Heart left ventricle (tissue), 13 donors: ENCODE results near the gene MYO16.

ENCODE experiments used
- POLR2A ChIP-seq, 2 donors: fragments of 450-650 bp; IDR thresholded peaks; one replicate each; pipeline ENCODE4 v1.6.1; 2017; ENCODE audit warnings: antibody characterized with exemption in 2 of 2, mild to moderate bottlenecking in 2 of 2, moderate library complexity in 2 of 2
- TF ChIP-seq, protein P1 (sequence below), 12 donors: fragments of 200-600 bp; sonication (generic) in 4 of 12; IDR thresholded peaks; one replicate each; pipeline versions ENCODE4 v1.5.0 to v1.8.0; 2018 to 2022; ENCODE audit warnings: antibody characterized with exemption in 12 of 12, mild to moderate bottlenecking in 5 of 12
- donor health status: ischemic (EF 13 %, LVEDD 7.1; RV severe dilation, severe dysfunction).
- donor health status: DM: no; HTN: yes; CAD: no.
- donor health status: DM: no; HTN: no; CAD: no.
- donor health status: ischemic (EF 25% LVEDD 6.9; RV normal size, moderate dysfunction).
- donor health status: ischemic (EF 25% LVEDD 5.7; RV mildly dilated, moderate dysfunction).
- donor health status: ischemic (EF 35%, LVEDD 5.7; RV mildly dilated, moderate dysfunction).
- donor health status: nonischemic (EF 11% LVEDD 7.7; RV severe dilation, severe dysfunction).
- donor health status: DM: yes; HTN: yes; CAD: no.
- donor health status: PGD.
- donor health status: ischemic (EF 29% LVEDD 5.4; RV normal size, mild dysfunction).
- donor health status: nonischemic (EF 23%, LVEDD 6.1; RV moderate dilation, normal function).

- TF ChIP-seq, protein P1, sequence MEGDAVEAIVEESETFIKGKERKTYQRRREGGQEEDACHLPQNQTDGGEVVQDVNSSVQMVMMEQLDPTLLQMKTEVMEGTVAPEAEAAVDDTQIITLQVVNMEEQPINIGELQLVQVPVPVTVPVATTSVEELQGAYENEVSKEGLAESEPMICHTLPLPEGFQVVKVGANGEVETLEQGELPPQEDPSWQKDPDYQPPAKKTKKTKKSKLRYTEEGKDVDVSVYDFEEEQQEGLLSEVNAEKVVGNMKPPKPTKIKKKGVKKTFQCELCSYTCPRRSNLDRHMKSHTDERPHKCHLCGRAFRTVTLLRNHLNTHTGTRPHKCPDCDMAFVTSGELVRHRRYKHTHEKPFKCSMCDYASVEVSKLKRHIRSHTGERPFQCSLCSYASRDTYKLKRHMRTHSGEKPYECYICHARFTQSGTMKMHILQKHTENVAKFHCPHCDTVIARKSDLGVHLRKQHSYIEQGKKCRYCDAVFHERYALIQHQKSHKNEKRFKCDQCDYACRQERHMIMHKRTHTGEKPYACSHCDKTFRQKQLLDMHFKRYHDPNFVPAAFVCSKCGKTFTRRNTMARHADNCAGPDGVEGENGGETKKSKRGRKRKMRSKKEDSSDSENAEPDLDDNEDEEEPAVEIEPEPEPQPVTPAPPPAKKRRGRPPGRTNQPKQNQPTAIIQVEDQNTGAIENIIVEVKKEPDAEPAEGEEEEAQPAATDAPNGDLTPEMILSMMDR (IDR thresholded peaks at IDR 0.05): no peak
- TF ChIP-seq POLR2A (IDR thresholded peaks at IDR 0.05): no peak
These were observed 536.0 kb downstream of the MYO16 start for GRCh38 chr13:109165417-109165904.
